Stimulated activated CD4-positive, alpha-beta T cell treated with anti-CD3 and anti-CD28 coated beads, Interleukin-1b, Interleukin-23, amount 100 ng/mL, for 48 hours (primary cell): ENCODE data around the gene RAB20.
A peak's percentile ranks its signal among the peaks of the same experiment; 100 is the strongest.
"Not testable (repeated sequence)": the region's sequence is repeated elsewhere in the genome, so short reads cannot be mapped to it uniquely, and the experiment has no call there.

Experiments used
- DNase-seq: peaks from one replicate; pipeline ENCODE4 v3.0.0-alpha.2; 2020

Gene RAB20

GRCh38 chr13:110561344-110562035 lies at the start of gene RAB20:
Gene RAB20 (minus strand): TSS chr13:110561722. CDS start chr13:110561519, 203 bp downstream.
- peak; percentile 33 for DNase-seq

- DNase-seq, result no peak
These were observed 49.6 kb upstream of the RAB20 start for GRCh38 chr13:110610955-110611595.

- DNase-seq, result no peak
These were observed 46.2 kb upstream of the RAB20 start for GRCh38 chr13:110607675-110608224.

DNA sequence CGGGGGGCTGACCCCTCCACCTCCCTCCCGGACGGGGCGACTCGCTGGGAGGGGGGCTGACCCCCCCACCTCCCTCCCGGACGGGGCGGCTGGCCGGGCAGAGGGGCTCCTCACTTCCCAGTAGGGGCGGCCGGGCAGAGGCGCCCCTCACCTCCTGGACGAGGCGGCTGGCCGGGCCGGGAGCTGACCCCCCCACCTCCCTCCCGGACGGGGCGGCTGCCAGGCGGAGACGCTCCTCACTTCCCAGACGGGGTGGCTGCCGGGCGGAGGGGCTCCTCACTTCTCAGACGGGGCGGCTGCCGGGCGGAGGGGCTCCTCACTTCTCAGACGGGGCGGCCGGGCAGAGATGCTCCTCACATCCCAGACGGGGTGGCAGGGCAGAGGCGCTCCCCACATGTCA lies 44.8 kb upstream of the RAB20 start:
- DNase-seq, result not testable (repeated sequence)

- no peak for DNase-seq
These were observed 43.6 kb upstream of the RAB20 start for GRCh38 chr13:110605132-110605531.

DNA sequence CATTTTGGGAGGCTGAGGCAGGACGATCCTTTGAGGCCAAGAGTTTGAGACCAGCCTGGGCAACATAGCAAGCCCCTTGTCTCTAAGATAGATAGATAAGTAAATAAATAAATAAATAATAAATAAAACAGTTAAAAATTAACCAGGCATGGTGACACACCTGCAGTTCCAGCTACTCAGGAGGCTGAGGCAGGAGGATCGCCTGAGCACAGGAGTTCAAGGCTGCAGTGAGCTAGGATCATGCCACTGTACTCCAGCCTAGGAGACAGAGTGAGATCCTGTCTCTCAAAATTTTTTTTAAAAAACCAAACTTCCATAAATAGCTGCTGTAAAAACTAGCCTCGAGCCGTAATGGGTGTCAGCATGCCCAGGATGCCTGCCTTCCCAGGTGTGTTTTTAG lies 39.5 kb upstream of the RAB20 start:
- DNase-seq, result no peak

DNA sequence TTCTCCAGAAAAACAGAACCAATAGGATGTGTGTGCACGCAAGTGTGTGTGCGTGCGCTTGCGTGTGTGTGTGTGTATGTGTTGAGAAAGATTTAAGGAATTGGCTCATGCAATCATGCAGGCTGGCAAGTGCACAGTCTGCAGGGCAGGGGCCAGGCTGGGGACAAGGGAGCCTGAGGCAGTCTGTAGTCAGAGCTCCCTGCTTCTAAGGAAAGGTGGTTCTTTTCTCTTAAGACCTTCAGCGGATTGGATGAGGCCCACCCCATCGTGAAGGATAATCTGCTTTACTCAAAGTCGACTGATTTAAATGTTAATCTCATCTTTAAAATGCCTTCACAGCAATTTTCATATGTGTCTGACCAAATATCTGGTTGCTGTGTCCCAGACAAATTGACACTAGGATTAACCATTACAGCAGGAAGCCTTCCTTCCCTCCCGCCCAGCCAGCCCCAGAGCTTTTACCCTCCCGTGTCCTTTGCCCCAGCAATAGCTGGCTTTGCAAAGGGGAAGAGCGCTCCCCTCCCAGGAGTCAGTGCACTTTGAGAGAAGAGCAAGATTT lies 38.8 kb upstream of the RAB20 start:
- DNase-seq, result no peak

GRCh38 chr13:110597041-110597689 lies 35.6 kb upstream of the RAB20 start:
- DNase-seq, result no peak

GRCh38 chr13:110593430-110594130 lies 32.1 kb upstream of the RAB20 start:
- DNase-seq, result no peak

GRCh38 chr13:110592665-110593064 lies 31.1 kb upstream of the RAB20 start:
- no peak for DNase-seq

DNA sequence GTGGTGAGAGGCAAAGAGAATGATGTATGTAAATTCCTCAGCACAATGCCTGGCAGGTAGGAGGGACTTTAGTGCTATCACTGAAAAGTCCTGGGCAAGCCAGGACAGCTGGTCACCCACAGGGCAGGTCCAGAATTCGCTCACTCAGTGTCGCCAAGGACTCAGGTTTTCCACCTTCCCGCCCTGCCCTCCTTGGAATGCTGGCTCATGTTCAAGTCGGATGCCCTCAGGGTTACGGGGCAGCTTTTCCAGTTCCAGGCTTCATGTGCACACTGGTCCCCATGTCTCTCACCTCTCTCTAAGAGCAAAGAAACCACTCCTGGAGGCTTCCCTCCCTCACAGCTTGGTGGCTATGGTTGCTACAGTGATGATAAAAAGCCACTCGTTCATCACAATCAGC lies 29.1 kb upstream of the RAB20 start:
- no peak for DNase-seq

DNA sequence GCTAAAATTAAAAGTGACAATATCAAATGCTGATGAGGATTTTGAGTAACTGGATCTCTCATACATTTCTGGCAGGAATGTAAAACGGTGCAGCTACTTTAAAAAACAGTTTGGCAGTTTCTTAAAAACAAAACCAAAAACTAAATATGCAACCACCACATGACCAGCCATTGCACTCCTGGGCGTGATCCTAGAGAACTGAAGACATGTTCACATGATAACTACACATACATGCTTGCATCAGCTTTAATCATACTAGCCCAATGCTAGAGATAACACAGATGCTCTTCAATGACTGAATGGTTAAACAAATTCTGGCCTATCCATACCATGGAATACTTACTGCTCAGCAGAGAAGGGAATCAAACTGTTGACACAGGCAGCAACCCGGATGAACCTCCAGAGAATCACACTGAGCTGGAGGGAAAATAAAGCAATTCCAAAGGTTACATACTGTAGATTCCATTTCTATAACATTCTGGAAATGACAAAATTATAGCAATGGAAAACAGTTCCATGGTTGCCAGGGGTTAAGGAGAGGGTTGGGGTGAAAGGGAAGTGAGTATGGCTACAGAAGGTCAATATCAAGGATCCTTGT lies 28.4 kb upstream of the RAB20 start:
- no peak for DNase-seq

- DNase-seq, result no peak
These were observed 21.8 kb upstream of the RAB20 start for GRCh38 chr13:110583178-110583865.

DNA sequence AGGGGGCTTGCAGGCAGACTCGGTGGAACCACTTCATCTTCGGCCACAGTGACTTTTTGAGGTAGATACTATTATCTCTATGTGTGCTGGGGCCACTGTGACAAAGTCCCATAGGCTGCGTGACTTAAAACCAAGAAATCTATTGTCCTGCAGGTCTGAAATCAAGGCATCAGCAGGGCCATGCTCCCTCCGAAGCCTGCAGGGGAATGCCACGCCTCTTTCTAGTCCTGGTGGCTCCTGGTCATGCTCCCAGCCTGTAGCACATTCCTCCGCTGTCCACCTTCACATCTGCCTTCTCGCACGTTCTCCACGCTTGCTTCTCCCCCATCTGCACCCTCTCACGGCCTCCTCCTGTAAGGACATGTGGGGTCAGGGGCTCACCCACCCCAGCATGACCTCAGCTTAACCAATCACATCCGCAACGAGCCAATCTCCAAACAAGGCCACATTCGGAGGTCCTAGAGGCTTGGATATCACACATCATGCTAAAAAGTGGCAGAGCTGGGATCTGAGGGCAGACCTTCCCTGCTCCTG lies 21.0 kb upstream of the RAB20 start:
- no peak for DNase-seq

GRCh38 chr13:110581506-110582185 lies 20.1 kb upstream of the RAB20 start:
- DNase-seq, result no peak

GRCh38 chr13:110580800-110581199 lies 19.3 kb upstream of the RAB20 start:
- DNase-seq, result no peak

DNA sequence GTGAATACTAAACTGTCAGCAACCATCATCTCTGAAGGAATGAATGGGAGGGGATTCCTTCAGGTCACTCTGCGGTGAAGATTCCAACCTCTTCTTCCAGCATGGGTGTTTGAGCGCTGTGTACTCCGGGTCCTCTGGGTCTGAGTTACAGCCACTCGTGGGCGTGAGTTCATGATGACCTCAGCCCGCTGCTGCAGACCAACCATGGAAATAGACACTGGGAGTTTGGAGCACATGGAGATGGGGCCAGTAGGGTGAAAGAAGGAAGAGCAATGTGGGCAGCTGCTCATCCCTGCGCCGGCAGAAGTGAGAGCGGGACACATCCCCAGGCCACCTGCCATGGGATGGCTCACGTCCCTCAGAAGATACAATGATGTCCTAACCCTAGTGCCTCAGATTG lies 16.8 kb upstream of the RAB20 start:
- no peak for DNase-seq

GRCh38 chr13:110576736-110577476 lies 15.4 kb upstream of the RAB20 start:
- DNase-seq, result no peak

- no peak for DNase-seq
These were observed 14.5 kb upstream of the RAB20 start for GRCh38 chr13:110576070-110576394.

DNA sequence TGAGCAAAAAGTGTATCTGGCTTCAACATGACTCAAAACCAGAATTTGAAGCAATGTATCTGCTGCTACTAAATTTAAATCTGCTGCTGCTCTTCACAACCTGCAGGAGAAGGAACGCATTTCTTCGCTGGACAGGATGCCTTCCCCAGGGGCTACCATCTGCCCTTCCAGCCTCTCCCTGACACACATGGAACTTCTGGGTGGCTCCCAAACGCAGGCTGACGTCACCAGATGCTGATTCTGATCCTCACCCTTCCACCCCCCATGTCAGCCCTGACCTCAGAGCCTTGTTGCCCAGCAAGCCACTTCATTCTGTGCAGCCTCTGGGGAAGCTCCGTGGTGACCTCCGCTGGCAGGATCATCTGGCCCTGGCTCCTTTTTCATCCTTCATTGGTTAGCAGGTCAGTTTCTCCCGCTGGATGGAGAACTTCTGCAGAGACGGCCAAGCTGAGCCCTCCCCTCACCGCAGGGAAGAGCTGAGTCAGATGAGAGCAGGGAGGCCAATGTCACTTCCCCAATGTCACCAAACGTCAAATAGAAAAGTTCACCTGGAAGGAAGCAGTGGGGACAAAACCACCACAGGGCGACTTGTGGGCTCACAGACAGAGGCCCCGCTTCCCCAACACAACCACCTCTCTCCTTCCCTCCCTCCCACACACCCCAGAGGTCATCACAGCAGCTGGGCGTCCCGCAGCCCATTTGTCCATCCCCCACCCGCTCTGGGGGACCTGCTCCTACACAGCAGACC lies 14.0 kb upstream of the RAB20 start:
- DNase-seq, result peak; percentile 8
